NCI-H524 (cell line): ENCODE results near the gene LRP1B.

ENCODE experiments used
- DNase-seq, 2 experiments: peaks; one replicate each; lab custom pipeline; 2025; lab: John Stamatoyannopoulos, UW

Gene LRP1B

DNA sequence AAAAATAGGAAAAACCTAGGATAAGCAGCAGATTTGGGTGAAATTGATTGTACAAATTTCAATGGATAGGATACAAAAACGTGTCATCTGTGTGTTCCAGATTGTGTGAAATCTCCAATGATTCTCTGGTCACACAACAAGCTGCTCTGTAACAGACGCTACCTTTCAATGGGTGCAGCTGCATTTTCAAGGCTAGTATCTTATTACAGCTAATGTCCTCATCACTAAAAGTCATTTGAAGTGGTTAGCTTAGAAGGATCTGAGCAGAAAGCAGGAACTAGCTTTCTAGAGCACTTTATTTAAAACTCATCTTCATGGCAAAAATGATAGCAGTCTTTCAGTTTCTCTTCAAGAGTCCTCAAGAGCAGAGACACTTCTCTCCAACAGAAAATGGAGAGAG, 364.6 kb downstream of the LRP1B start:
- DNase-seq: peak; percentile 61 to 83

DNA sequence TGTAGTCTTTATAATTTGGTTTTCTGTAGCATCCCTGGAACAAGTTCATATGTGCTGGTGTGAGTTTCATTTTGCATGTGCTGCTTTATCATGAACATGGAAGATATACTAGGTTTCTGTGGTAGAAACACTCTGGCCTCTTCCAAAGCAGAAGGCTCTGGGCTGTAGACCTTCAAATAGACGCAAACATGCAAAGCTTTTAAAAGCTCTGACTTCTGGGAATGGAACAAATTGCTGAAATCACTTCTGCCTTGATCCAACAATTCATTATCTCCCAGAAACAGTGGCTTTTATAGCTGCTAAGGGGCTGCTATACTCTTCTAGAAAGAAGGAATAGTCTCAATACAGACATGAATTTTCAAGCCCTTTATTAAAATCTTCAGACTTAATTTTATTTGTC, 382.2 kb downstream of the LRP1B start:
- DNase-seq: no peak

GRCh38 chr2:141741652-141742051, 389.2 kb downstream of the LRP1B start:
- no peak for DNase-seq

- no peak for DNase-seq
Observed at GRCh38 chr2:141737492-141738255, 393.1 kb downstream of the LRP1B start.

DNA sequence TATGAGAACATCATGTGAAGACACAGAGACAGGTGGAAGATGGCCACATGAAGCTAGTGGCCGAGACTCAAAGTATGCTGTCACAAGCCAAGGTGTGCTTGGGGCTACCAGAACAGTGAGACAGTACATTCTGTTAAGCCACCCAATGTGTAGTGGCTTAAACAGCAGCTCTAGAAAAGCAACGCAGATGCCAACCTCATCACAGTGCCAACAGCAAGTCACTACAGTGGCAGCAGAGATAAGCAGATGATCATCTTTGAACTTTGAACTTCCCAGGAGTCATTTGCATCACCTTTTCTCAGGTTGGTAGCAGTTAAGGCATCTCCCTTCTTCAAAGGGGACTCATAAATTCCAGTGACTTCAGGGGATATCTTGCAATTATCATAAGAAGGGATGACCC, 394.4 kb downstream of the LRP1B start:
- DNase-seq: no peak

DNA sequence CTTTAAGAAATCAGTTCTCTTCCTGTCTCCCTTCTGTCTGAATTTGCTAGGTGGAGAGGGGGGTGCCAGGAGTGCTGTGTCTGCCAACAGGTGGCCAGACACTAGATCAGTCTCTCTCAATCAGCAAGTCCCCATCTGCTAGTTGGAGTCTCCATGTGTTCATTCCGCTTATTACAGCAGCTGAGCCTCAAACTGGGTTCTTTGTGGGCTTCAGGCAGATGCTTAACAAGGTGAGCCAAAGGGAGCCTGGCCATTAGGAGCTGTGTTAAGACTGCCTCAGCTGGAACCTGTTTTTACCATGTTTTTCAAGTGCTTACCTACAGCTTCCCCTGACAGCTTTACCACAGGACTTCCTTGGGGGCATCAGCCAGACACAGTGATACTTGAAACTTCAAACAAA, 401.9 kb downstream of the LRP1B start:
- peak; percentile 97 to 98 for DNase-seq

- DNase-seq: peak in 1 of 2 experiments; percentile 1
Observed at GRCh38 chr2:141728142-141728541, 402.7 kb downstream of the LRP1B start.

DNA sequence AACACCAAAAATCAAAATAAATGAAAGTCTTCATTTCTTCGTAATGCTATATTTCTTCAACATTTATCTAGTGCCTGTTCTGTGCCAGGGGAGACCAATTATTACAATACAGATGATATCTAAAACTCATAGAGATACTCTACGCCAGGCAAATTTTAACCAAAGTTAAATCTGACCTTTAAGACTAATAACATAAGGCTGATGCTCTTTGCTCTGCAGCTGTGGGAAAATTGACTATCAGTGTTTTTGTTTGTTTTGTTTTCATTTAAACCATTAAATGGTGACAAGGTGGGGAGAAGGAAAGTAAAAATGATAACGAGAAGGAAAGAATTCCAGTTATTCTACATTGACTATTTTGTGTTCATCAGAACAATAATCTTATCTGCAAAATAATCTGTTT, 406.4 kb downstream of the LRP1B start:
- no peak for DNase-seq

GRCh38 chr2:141723814-141724213, 407.0 kb downstream of the LRP1B start:
- DNase-seq: no peak

- DNase-seq: no peak
Observed at GRCh38 chr2:141720476-141720875, 410.3 kb downstream of the LRP1B start.

DNA sequence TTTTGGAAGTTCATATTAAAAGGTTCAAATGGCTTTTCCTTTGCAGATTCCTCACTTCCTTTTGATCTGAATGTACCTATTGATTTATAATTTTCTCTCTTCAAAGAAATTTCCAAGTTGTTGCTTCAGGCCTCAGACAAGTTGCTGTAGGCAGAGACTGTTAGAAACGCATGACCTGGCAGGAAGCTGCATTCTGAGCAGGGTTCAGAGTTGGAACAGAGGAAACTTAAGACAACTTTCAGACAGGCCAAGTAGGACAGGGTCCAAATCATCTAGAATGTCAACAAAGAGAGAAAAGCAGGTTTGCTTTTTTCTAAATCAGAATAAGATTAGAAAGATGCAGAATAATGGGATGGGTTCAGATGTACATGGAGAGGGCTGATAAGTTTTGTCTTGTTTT, 416.3 kb downstream of the LRP1B start:
- no peak for DNase-seq

DNA sequence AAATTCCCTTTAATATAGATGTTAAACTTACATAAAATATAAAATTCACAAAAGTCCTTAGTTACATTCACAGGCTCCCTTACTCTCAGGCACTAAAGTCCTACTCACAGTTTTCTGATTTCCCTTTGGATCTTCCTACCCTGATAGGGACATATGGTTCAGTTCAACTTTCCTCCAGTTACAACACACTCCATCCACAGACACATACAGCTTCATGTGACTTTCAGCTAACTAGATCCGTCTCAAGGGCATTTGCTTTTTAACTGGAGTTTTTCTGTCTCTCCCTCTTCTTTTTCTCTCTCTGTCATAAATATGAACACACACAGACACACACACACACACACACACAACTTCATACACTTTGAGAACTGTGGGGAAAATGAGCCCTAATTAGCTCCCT, 419.2 kb downstream of the LRP1B start:
- no peak for DNase-seq

- no peak for DNase-seq
Observed at GRCh38 chr2:141710589-141711239, 420.1 kb downstream of the LRP1B start.

- no peak for DNase-seq
Observed at GRCh38 chr2:141709756-141710155, 421.1 kb downstream of the LRP1B start.

GRCh38 chr2:141707486-141707885, 423.3 kb downstream of the LRP1B start:
- DNase-seq: no peak

GRCh38 chr2:141704541-141704940, 426.3 kb downstream of the LRP1B start:
- DNase-seq: no peak

- DNase-seq: peak in 1 of 2 experiments; percentile 17
Observed at GRCh38 chr2:141703501-141703900, 427.3 kb downstream of the LRP1B start.

GRCh38 chr2:141701618-141702017, 429.2 kb downstream of the LRP1B start:
- DNase-seq: no peak

DNA sequence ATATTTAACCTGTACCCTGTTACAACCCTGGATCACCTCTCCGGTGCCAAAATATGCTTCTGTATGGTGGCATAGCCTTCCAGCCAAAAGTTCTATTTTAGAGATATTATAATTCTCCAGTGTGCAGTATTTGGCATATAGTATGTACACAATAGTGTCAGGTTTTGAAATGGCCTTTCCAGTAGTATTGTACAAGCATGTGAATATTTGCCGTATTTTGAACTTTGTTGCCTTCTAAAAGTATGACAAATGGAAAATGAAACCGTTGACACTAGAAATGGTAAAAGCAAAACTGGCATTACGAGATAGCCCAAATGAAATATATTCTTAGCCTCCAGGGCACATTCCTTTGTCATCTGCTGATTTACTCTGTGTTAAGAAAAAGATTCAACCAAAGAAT, 431.2 kb downstream of the LRP1B start:
- DNase-seq: no peak

GRCh38 chr2:141698500-141698899, 432.3 kb downstream of the LRP1B start:
- no peak for DNase-seq

DNA sequence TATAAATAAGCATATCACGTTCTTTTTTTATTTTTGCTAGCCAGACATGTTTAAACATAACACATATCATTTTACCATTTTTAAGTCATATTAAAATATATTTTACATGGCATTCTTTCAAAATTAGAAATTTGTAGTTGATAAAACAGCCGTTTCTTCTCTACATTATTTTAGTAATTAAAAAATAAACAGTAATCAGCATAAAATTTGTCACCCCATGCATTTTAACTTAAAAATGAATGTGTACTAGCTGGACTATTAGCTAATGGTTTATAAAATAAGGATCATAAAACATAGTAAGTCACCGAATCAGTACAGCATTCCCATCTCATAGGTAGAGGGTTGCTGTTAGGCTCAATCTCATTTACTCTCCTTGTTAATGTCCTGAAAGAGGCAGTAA, 433.8 kb downstream of the LRP1B start:
- DNase-seq: no peak

GRCh38 chr2:141694180-141694579, 436.6 kb downstream of the LRP1B start:
- no peak for DNase-seq

DNA sequence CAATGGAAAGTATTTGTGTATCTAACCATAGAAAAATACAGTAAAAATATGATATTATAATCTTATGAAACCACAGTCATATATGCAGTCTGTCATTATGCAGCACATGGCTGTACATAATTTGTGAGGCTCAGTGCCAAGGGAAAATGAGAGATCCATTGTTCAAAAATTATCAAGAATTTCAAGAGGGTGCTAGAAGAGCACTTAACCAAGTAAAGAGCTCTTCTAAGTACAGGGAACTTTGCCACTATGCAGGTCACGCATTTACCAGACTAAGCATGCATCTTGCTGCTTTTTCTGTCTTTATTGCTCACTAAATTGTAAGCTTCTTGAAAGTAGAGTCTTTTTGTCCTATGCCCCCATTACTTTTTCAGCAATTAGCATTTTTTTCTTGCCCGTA, 438.0 kb downstream of the LRP1B start:
- peak; percentile 69 to 86 for DNase-seq

DNA sequence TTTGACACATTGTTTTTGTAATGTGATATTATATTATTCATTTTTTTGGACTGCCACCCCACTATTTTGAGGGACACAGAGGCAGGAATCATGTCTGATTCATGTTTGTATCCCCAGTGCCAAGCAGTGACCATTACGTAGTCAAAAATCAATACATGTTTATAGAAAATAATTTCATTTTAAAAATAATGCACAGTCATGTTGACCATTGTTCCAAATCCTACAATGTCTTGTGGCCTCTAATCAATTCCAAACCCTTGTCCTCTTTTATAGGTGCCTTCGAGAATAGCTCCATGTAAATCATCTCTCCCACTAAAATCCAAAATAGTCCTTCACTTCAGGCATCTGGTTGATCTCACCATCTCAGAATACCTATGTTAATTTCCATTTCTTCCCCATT, 454.7 kb downstream of the LRP1B start:
- no peak for DNase-seq
